HepG2 (cell line): ENCODE measurements around the gene MRPL48.

Source experiments
- ADNP ChIP-seq: sonication (generic); formaldehyde crosslinking; IDR thresholded peaks from 2 replicates; pipeline ENCODE4 v1.4.0; 2020; ENCODE audit warnings: missing genetic modification reagents
- HNRNPH1 ChIP-seq: fragments of 200-400 bp; formaldehyde crosslinking; optimal IDR thresholded peaks from 2 replicates; pipeline ENCODE3; 2017; ENCODE audit warnings: mild to moderate bottlenecking, low read depth, low read length
- MEIS1 ChIP-seq: sonication (generic); formaldehyde crosslinking; IDR thresholded peaks from 2 replicates; pipeline ENCODE4 v1.9.0; 2021; ENCODE audit warnings: mild to moderate bottlenecking, missing genetic modification reagents, moderate library complexity, borderline replicate concordance
- MIER3 ChIP-seq: IDR thresholded peaks from 2 replicates; pipeline ENCODE4 v1.6.1; 2016; ENCODE audit warnings: missing compliant biosample characterization, borderline replicate concordance
- MYC ChIP-seq: sonication (generic); formaldehyde crosslinking; IDR thresholded peaks from 2 replicates; pipeline ENCODE4 v1.9.0; 2021; ENCODE audit warnings: missing genetic modification reagents, borderline replicate concordance
- TF ChIP-seq, protein P1 (sequence below): sonication (generic); formaldehyde crosslinking; IDR thresholded peaks from 2 replicates; pipeline ENCODE4 v1.4.0; 2020; ENCODE audit warnings: missing genetic modification reagents

GRCh38 chr11:73833067-73833466 lies 45.4 kb downstream of the MRPL48 start:
- TF ChIP-seq, protein P1, sequence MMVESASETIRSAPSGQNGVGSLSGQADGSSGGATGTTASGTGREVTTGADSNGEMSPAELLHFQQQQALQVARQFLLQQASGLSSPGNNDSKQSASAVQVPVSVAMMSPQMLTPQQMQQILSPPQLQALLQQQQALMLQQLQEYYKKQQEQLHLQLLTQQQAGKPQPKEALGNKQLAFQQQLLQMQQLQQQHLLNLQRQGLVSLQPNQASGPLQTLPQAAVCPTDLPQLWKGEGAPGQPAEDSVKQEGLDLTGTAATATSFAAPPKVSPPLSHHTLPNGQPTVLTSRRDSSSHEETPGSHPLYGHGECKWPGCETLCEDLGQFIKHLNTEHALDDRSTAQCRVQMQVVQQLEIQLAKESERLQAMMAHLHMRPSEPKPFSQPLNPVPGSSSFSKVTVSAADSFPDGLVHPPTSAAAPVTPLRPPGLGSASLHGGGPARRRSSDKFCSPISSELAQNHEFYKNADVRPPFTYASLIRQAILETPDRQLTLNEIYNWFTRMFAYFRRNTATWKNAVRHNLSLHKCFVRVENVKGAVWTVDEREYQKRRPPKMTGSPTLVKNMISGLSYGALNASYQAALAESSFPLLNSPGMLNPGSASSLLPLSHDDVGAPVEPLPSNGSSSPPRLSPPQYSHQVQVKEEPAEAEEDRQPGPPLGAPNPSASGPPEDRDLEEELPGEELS, result no peak
- TF ChIP-seq MEIS1 (CRISPR knock-in tag) (no peak), HNRNPH1 (no peak), ADNP (CRISPR knock-in tag) (no peak), MYC (CRISPR knock-in tag) (no peak), MIER3 (CRISPR knock-in tag) (no peak)
